GM23338 (cell line): ENCODE results near the gene PIGC. TPM values are rescaled to one million over a fixed set of nuclear protein-coding genes. Genes with fewer than 3 reads are reported as not detected.

ENCODE experiments used
- ATAC-seq: fragments of 200-7000 bp; cut with Tn5 transposase; 3 replicates; pipeline ENCODE4 v1.9.1; 2020
- DNase-seq: peaks from one replicate; pipeline ENCODE4 v3.0.0-alpha.2; 2015; ENCODE audit warnings: low spot score
- H2AFZ ChIP-seq: fragments of 200-600 bp; sonication (generic); 2 replicates; pipeline ENCODE4 v1.8.0; 2016; ENCODE audit warnings: antibody characterized with exemption, mild to moderate bottlenecking, moderate library complexity
- H3F3A ChIP-seq: fragments of 200-600 bp; sonication (generic); replicated peaks from 2 replicates; pipeline ENCODE4 v1.8.0; 2017; ENCODE audit warnings: antibody characterized with exemption, mixed run types, low read depth
- H3K27ac ChIP-seq: fragments of 200-600 bp; sonication (generic); 2 replicates; pipeline ENCODE4 v1.6.1; 2016; ENCODE audit warnings: low read depth
- H3K27me3 ChIP-seq: fragments of 200-600 bp; sonication (generic); 2 replicates; pipeline ENCODE4 v1.8.0; 2016; ENCODE audit warnings: mild to moderate bottlenecking, mixed run types, moderate library complexity; ENCODE audit not compliant: insufficient read depth
- H3K36me3 ChIP-seq: fragments of 200-600 bp; sonication (generic); 2 replicates; pipeline ENCODE4 v1.8.0; 2016; ENCODE audit warnings: mild to moderate bottlenecking; ENCODE audit not compliant: insufficient read depth
- H3K4me1 ChIP-seq: fragments of 200-600 bp; sonication (generic); 2 replicates; pipeline ENCODE4 v1.8.0; 2016; ENCODE audit warnings: mild to moderate bottlenecking, moderate library complexity; ENCODE audit not compliant: insufficient read depth
- H3K4me2 ChIP-seq: fragments of 200-600 bp; sonication (generic); 2 replicates; pipeline ENCODE4 v1.7.1; 2017; ENCODE audit warnings: mixed run types
- H3K4me3 ChIP-seq: fragments of 200-600 bp; sonication (generic); 2 replicates; pipeline ENCODE4 v1.6.1; 2016; ENCODE audit warnings: mixed run types
- H3K79me2 ChIP-seq: fragments of 200-600 bp; sonication (generic); replicated peaks from 2 replicates; pipeline ENCODE4 v1.8.0; 2017; ENCODE audit warnings: mild to moderate bottlenecking; ENCODE audit not compliant: insufficient read depth
- H3K9me2 ChIP-seq: fragments of 200-600 bp; sonication (generic); 2 replicates; pipeline ENCODE4 v1.8.0; 2017; ENCODE audit not compliant: insufficient read depth
- H4K20me1 ChIP-seq: fragments of 200-600 bp; sonication (generic); replicated peaks from 2 replicates; pipeline ENCODE4 v1.8.0; 2017; ENCODE audit warnings: mild to moderate bottlenecking; ENCODE audit not compliant: insufficient read depth
- H3K27ac Mint-ChIP-seq: 2 replicates; pipeline ENCODE4 v1.8.0; 2020; ENCODE audit warnings: inconsistent platforms, mild to moderate bottlenecking, moderate library complexity, mixed read lengths
- H3K27me3 Mint-ChIP-seq: 3 replicates; pipeline ENCODE4 v1.8.0; 2022; ENCODE audit warnings: low read depth, mild to moderate bottlenecking, moderate library complexity, mixed read lengths, inconsistent platforms; ENCODE audit not compliant: insufficient read depth, poor library complexity
- H3K36me3 Mint-ChIP-seq: 3 replicates; pipeline ENCODE4 v1.8.0; 2021; ENCODE audit warnings: low read depth, mild to moderate bottlenecking, inconsistent platforms, moderate library complexity, mixed read lengths
- H3K4me1 Mint-ChIP-seq: 3 replicates; pipeline ENCODE4 v1.8.0; 2020; ENCODE audit warnings: mild to moderate bottlenecking, inconsistent platforms, mixed read lengths
- H3K4me3 Mint-ChIP-seq: 3 replicates; pipeline ENCODE4 v1.8.0; 2021; ENCODE audit warnings: moderate library complexity, mild to moderate bottlenecking, inconsistent platforms, mixed read lengths
- H3K9me3 Mint-ChIP-seq: 3 replicates; pipeline ENCODE4 v1.8.0; 2020; ENCODE audit warnings: moderate library complexity, mild to moderate bottlenecking, inconsistent platforms, mixed read lengths
- CREB1 ChIP-seq: fragments of 250-450 bp; sonication (Bioruptor Pico); IDR thresholded peaks from 2 replicates; pipeline ENCODE4 v1.5.0; 2020; ENCODE audit warnings: low read depth, mild to moderate bottlenecking, moderate library complexity
- CTCF ChIP-seq, 2 experiments: fragments of 200-600 bp in 1 of 2; sonication (generic) in 1 of 2; conservative IDR thresholded peaks; 2 replicates each; pipeline versions ENCODE4 v1.5.1 to v1.6.1; 2016 to 2017; ENCODE audit warnings: antibody characterized with exemption in 2 of 2, low read depth in 2 of 2, mild to moderate bottlenecking in 2 of 2, moderate library complexity in 1 of 2
- ETS1 ChIP-seq: IDR thresholded peaks from 2 replicates; pipeline ENCODE4 v1.6.1; 2016; ENCODE audit warnings: antibody characterized with exemption
- EZH2 ChIP-seq: fragments of 200-600 bp; sonication (generic); IDR thresholded peaks from one replicate; pipeline ENCODE4 v1.8.0; 2017; ENCODE audit warnings: antibody characterized with exemption, mild to moderate bottlenecking, low read depth; ENCODE audit not compliant: unreplicated experiment
- EZH2phosphoT487 ChIP-seq: fragments of 200-600 bp; sonication (generic); IDR thresholded peaks from one replicate; pipeline ENCODE4 v1.8.1; 2018; ENCODE audit warnings: antibody characterized with exemption; ENCODE audit not compliant: unreplicated experiment
- JUNB ChIP-seq: IDR thresholded peaks from one replicate; pipeline ENCODE4 v1.6.1; 2016; ENCODE audit warnings: antibody characterized with exemption; ENCODE audit not compliant: unreplicated experiment
- NANOG ChIP-seq: IDR thresholded peaks from 2 replicates; pipeline ENCODE4 v1.6.1; 2016; ENCODE audit warnings: antibody characterized with exemption, borderline replicate concordance
- POLR2AphosphoS5 ChIP-seq: IDR thresholded peaks from 2 replicates; pipeline ENCODE4 v1.6.1; 2016; ENCODE audit warnings: antibody characterized with exemption, low read depth
- REST ChIP-seq: IDR thresholded peaks from one replicate; pipeline ENCODE4 v1.6.1; 2018; ENCODE audit warnings: antibody characterized with exemption; ENCODE audit not compliant: unreplicated experiment
- STAT1 ChIP-seq: IDR thresholded peaks from one replicate; pipeline ENCODE4 v1.6.1; 2016; ENCODE audit warnings: antibody characterized with exemption; ENCODE audit not compliant: unreplicated experiment
- ZNF114 ChIP-seq: fragments of 250-450 bp; sonication (Bioruptor Pico); IDR thresholded peaks from 2 replicates; pipeline ENCODE4 v1.5.0; 2020; ENCODE audit warnings: mild to moderate bottlenecking, moderate library complexity
- ZNF331 ChIP-seq: fragments of 250-450 bp; sonication (Bioruptor Pico); IDR thresholded peaks from 2 replicates; pipeline ENCODE4 v1.5.0; 2020; ENCODE audit warnings: low read depth, mild to moderate bottlenecking, moderate library complexity
- ZNF462 ChIP-seq: fragments of 250-450 bp; sonication (Bioruptor Pico); IDR thresholded peaks from 2 replicates; pipeline ENCODE4 v1.5.0; 2020; ENCODE audit warnings: mild to moderate bottlenecking, moderate library complexity
- polyA plus RNA-seq: library from polyadenylated mRNA; unstranded; fragments of >200 nt; fragmentation: Nextera tagmentation; extraction: Ambion mirVana; gene quantifications from 2 replicates; pipeline ENCODE4 v1.2.1, GENCODE V29; 2016
- total RNA-seq: library from RNA; depleted of rRNA; stranded (reverse); fragments of >200 nt; shearing (Covaris generic); gene quantifications from 2 replicates; pipeline ENCODE4 v1.2.3, GENCODE V29; 2014

PIGC gene
- total and polyA plus RNA-seq, 2 experiments from 2014 or later: 22.5 to 28.1 TPM

- TF ChIP-seq JUNB: no peak
- no peak for TF ChIP-seq ZNF331
- no peak for TF ChIP-seq STAT1
- no peak for TF ChIP-seq REST
- TF ChIP-seq EZH2: no peak
- TF ChIP-seq CREB1 (CRISPR knock-in tag): no peak
- no peak for TF ChIP-seq ETS1
- TF ChIP-seq POLR2AphosphoS5: no peak
- TF ChIP-seq NANOG: no peak
- TF ChIP-seq ZNF114 (CRISPR knock-in tag): no peak
- TF ChIP-seq ZNF462 (CRISPR knock-in tag): no peak
- no peak for TF ChIP-seq CTCF (conservative IDR thresholded peaks at IDR 0.05; ENCODE audit: low read depth in 2 of 2)
- TF ChIP-seq EZH2phosphoT487: no peak
- no peak overlapping the region for H3K4me2 ChIP-seq
- no peaks in the 10 kb centered on the region for H3K4me1 ChIP-seq
- ATAC-seq (peak; percentile 44), DNase-seq (peak; percentile 20)
- H2AFZ ChIP-seq: peak overlapping the region; percentile 53; the same call in 1 of the 2 replicates
- Mint-ChIP-seq H3K4me3 (no peak overlapping the region), H3K36me3 (no peaks in the 10 kb centered on the region), H3K4me1 (peaks cover 3% of the 10 kb centered on the region), H3K27me3 (no peaks in the 10 kb centered on the region), H3K27ac (no peak overlapping the region), H3K9me3 (no peaks in the 10 kb centered on the region)
- H3K27ac ChIP-seq: no peak overlapping the region
- no peaks in the 10 kb centered on the region for H3K9me2 ChIP-seq
- H3K36me3 ChIP-seq: no peaks in the 10 kb centered on the region
- H3F3A ChIP-seq: no peaks in the 10 kb centered on the region
- no peaks in the 10 kb centered on the region for H3K27me3 ChIP-seq
- no peaks in the 10 kb centered on the region for H3K79me2 ChIP-seq
- H3K4me3 ChIP-seq: no peak overlapping the region
- H4K20me1 ChIP-seq: no peaks in the 10 kb centered on the region
Measured at GRCh38 chr1:172460887-172461315, 17.0 kb upstream of the PIGC start.
